ENCODE measurements around the gene MARCHF11.

MARCHF11 gene, protein sequence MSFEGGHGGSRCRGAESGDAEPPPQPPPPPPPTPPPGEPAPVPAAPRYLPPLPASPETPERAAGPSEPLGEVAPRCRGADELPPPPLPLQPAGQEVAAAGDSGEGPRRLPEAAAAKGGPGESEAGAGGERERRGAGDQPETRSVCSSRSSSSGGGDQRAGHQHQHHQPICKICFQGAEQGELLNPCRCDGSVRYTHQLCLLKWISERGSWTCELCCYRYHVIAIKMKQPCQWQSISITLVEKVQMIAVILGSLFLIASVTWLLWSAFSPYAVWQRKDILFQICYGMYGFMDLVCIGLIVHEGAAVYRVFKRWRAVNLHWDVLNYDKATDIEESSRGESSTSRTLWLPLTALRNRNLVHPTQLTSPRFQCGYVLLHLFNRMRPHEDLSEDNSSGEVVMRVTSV

GRCh38 chr5:16179511-16179935 is at the start of gene MARCHF11:
TSS of gene MARCHF11 (minus strand) at chr5:16179791. CDS start at chr5:16179575, 216 bp downstream.
- no peak for DNase-seq

DNA sequence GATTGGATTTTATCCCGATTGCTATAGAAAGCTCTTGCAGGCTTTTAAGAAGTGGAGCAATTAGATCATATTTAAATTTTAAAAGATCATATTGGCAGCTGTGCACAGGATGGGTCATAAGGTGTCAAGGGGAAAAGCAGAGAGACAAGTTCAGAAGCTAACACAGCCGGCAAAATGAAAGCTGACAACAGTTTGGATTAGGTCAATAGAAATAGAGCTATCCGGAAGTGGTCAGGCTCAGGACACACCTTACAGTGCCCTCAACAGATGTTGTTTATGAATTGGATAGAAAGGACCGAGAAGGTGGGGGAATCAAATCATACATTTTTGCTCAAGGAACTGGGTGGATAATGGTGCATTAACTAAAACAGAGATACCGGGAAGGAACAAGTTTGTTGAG is 46.3 kb upstream of the MARCHF11 start:
- DNase-seq, result no peak

DNA sequence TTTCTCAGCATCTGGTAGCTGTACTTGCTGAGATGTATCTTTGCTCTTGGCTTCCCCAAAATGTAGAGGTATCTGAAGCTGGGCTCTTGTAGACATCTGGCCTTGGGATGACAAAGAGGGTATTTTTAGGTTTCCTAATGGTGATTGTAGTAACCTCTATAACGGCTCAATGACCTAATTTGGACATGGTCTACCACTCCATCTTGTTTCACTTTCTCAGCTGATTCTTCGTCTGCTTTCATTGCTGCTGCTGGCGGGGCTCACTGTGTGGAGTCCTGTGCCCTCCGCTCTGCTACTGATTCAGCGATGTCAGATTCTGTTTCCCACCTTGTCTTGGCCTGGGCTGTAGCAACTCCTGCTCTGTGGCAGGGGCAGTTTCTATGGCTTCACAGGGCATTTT is 12.7 kb upstream of the MARCHF11 start:
- no peak for DNase-seq

DNA sequence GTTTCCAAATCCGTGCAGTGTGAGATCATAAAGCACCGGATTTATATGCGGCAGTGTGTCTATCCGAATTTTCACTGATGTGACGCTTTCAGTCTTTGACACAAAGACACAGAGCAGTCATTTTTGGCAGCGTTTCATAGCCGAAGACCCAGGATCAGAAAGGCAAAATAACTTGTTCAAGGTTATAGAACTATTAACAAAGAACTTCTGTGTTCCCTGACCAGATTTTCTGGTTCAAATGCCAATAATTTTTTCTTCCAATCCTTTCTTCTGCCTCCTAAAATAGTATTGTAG is 1.1 kb upstream of the MARCHF11 start:
- no peak for DNase-seq

- DNase-seq, result peak; percentile 0
These were observed 571 bp upstream of the MARCHF11 start for GRCh38 chr5:16179936-16180788.

GRCh38 chr5:16178745-16179372 is 732 bp downstream of the MARCHF11 start:
- peak; percentile 27 for DNase-seq

- DNase-seq, result no peak
These were observed 10.0 kb downstream of the MARCHF11 start for GRCh38 chr5:16169550-16169949.

DNA sequence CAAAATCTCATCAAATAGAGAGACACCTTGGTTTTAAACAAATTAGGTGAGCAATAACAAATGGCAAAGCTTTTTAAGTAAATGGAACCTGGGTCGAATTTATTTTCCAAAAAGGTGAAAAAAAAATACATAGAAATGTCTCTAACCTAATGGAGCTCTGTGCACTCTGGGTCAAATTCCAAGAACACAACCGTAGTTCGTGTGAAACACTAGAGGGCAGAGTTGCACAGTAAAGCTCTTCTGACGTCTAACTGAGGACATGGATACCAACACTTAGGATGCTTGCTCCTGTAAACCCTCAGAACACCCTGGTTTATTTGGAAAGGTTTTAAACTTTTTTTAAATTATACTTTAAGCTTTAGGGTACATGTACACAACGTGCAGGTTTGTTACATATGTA is 18.9 kb downstream of the MARCHF11 start:
- DNase-seq, result peak; percentile 55

DNA sequence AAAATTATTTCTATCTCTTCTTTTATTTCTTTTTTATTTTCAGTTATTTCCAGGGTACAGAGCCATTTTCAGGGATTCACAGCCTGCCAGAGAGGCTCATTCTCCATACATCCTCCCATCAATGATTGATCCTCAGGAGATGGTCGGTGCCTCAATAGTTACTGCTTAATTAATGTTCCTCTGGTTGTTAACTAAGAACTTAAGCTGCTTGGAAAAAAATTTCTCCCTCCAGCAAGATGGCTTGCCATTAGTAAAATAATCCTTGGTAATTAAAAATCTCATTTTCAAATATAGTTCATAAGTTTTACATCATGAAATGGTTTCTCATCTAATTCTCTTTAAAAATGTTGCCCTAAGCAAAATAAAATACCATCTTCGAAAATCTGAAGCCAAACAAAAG is 20.0 kb downstream of the MARCHF11 start:
- no peak for DNase-seq

DNA sequence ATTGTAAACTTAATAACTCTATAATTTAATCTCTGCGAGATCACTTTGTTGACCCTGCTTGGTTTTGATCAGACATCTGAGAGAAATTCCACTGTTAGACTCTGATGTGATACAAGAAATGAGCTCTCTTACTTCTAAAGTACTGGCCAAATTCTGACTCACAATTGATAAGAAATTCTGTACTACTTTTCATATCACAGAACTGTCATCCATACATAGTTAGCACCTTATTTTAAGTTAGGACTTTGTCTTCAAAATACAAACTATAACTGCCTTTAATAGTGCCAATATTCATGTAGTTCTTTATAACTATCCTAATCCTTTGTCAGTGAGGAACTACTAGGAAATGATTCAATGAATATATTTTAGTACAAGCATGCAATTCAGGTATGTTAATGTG is 23.4 kb downstream of the MARCHF11 start:
- no peak for DNase-seq

DNA sequence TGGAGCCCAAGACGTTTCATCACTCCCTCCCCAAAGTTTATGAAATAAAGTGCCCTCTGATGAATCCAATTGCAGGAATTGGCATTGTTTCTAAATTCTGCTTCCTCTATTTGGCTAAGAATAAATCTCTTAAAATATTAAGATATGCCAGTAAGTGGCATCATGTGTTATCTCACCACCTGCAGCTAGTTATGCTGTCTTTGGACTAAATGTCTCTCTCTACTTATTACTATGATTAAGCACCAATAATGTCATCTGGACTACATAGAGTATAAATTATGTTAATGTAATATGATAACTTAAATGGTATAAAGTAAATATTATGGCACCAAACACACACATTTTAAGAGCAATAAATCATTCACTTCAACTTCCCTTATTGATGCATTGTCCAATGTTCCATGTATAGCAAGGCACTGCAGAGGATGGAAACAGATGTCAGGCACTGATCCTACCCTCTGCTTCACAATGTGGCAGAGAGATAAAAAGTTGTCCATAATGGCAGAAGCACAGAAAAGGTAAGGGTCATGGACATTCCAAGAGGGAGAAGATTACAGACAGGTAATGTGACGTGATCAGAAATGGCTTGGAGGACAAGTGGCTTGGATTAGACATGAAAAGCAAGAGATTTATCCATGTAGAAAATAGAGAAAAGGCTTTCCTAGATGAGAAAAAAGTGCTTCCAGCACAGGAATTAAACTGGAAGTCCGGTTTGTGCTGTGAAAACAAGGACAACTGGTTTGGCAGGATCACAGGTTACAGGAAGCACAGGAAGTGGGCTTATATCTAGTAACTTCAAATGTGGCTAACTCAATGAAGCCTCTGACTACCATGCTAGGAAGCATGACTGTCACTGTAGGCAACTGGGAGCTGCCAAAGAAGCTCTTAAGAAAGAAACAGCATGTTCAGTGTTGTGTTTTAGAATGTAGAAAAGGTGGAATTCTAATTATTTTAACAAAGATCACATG is 26.7 kb downstream of the MARCHF11 start:
- no peak for DNase-seq

DNA sequence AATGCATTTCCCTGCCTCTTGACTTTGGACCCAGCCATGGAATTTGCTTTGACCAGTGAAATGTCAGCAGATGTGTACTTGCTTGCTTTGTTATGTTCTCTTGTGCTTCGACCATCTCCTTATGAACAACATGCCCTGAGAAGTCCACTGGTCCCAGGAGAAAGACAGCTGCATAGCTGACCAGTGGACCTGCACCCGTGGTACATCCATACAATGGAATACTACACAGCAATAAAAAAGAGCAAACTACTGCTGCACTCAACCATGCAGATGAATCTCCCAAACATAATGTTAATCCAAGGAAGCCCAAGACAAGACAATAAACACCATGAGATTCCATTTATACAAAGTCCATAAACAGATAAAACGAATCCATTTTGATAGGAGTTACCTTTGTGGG is 30.0 kb downstream of the MARCHF11 start:
- no peak for DNase-seq

GRCh38 chr5:16147179-16147900 is 32.3 kb downstream of the MARCHF11 start:
- no peak for DNase-seq

GRCh38 chr5:16144416-16144815 is 35.2 kb downstream of the MARCHF11 start:
- DNase-seq, result no peak

GRCh38 chr5:16143361-16144049 is 36.1 kb downstream of the MARCHF11 start:
- DNase-seq, result no peak

DNA sequence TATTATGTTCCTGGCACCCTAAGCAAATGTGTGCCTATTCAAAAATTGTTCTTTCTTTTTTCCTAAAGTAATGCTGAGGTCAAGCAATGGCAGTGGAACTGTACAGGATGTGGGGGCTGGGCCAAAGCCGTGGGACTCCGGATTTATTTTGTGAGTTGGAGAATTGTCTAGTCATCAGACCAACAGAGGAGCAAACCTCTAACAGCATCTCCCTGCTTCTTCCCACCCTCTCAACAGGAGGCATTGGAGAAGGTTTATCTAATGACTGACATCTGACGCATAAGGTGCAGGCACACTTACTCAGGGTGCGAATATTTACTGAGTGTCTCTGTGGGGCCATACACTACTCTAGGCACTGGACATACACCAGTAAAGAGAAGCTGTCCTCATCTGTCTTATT is 38.6 kb downstream of the MARCHF11 start:
- DNase-seq, result no peak

DNA sequence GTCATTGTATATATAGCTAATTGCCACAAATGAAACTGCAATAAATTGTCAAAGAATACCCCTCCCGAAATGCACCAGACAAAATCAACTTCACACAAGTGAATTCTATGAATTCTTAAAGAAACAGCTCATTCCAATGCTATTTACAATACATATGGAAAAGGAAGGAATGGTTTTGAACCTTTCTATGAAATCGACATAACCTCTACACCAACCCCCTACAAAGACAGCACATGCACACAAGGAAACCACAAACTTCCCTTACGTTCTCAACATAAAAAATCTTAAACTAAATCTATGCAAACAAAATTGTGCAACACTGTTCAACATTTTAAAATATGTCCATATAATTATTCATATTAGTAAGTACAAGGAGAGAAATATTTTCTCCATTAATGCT is 39.2 kb downstream of the MARCHF11 start:
- no peak for DNase-seq

GRCh38 chr5:16137177-16137576 is 42.4 kb downstream of the MARCHF11 start:
- no peak for DNase-seq

DNA sequence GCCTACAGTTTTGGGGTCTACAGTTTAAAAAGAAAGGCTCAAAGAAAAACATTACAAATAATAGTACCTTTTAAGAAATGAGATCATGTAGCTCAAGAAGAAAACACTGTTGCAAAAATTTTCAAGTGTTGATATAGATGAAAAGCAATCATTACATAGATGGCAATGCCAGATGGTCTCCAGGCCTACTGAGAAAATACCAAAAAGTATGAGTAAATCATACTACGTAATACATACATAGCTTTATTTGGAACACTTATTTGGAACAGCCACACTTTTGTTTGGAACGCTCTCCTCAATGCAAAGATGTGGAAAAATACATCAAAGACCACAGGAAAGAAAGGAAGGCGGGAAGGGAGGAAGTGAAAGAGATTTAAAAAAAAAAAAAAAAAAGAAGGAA is 44.1 kb downstream of the MARCHF11 start:
- DNase-seq, result no peak

- no peak for DNase-seq
These were observed 44.6 kb downstream of the MARCHF11 start for GRCh38 chr5:16135003-16135402.

- DNase-seq, result no peak
These were observed 45.4 kb downstream of the MARCHF11 start for GRCh38 chr5:16134204-16134603.
